ENCODE results near the gene DOCK4. TPM values are rescaled to one million over a fixed set of nuclear protein-coding genes. Genes with fewer than 3 reads are reported as not detected.

The DOCK4 gene
- total RNA-seq, 1 donor from 2014 or later, result 100 TPM

GRCh38 chr7:112071856-112072255 is 134.3 kb downstream of the DOCK4 start:
- Histone ChIP-seq H3K4me1 (peaks cover 4% of the 10 kb centered on the region), H3K27ac (no peak overlapping the region)
- intact Hi-C loops (cut with DNase I), result no loop called here

GRCh38 chr7:112070674-112071256 is 135.4 kb downstream of the DOCK4 start:
- ATAC-seq (no peak), DNase-seq (no peak)
- no peaks in the 10 kb centered on the region for H3K9me3 ChIP-seq
- peaks cover 4% of the 10 kb centered on the region for H3K4me1 ChIP-seq
- H3K27me3 ChIP-seq, result no peaks in the 10 kb centered on the region
- H3K36me3 ChIP-seq, result no peaks in the 10 kb centered on the region
- no peak for TF ChIP-seq CTCF (IDR thresholded peaks at IDR 0.05)
- intact Hi-C loops (cut with DNase I), result no loop called here
- no peak overlapping the region for H3K27ac ChIP-seq
- H3K4me3 ChIP-seq, result no peak overlapping the region

More at GRCh38 chr7:112071856-112072255, 134.3 kb downstream of the DOCK4 start:
- Histone ChIP-seq H3K36me3 (no peaks in the 10 kb centered on the region), H3K27me3 (no peaks in the 10 kb centered on the region), H3K4me3 (no peak overlapping the region), H3K9me3 (no peaks in the 10 kb centered on the region)
- no peak for TF ChIP-seq CTCF (IDR thresholded peaks at IDR 0.05)
- ATAC-seq (no peak), DNase-seq (no peak)

GRCh38 chr7:112069879-112070321 is 136.3 kb downstream of the DOCK4 start:
- ATAC-seq (no peak), DNase-seq (no peak)
- no peaks in the 10 kb centered on the region for H3K9me3 ChIP-seq
- no peaks in the 10 kb centered on the region for H3K27me3 ChIP-seq
- no peak overlapping the region for H3K27ac ChIP-seq
- no peak overlapping the region for H3K4me3 ChIP-seq
- intact Hi-C loops (cut with DNase I), result no loop called here
- H3K4me1 ChIP-seq, result peaks cover 4% of the 10 kb centered on the region
- H3K36me3 ChIP-seq, result no peaks in the 10 kb centered on the region
- no peak for TF ChIP-seq CTCF (IDR thresholded peaks at IDR 0.05)

GRCh38 chr7:112068967-112069366 is 137.2 kb downstream of the DOCK4 start:
- Histone ChIP-seq H3K27me3 (no peaks in the 10 kb centered on the region), H3K4me1 (peaks cover 4% of the 10 kb centered on the region), H3K27ac (no peak overlapping the region), H3K4me3 (no peak overlapping the region), H3K36me3 (no peaks in the 10 kb centered on the region), H3K9me3 (no peaks in the 10 kb centered on the region)
- intact Hi-C loops (cut with DNase I), result no loop called here
- ATAC-seq (no peak), DNase-seq (no peak)
- TF ChIP-seq CTCF (IDR thresholded peaks at IDR 0.05), result no peak

GRCh38 chr7:112067632-112068540 is 138.3 kb downstream of the DOCK4 start:
- Histone ChIP-seq H3K4me1 (peaks cover 4% of the 10 kb centered on the region), H3K9me3 (no peaks in the 10 kb centered on the region), H3K27ac (no peak overlapping the region), H3K36me3 (no peaks in the 10 kb centered on the region), H3K27me3 (no peaks in the 10 kb centered on the region), H3K4me3 (no peak overlapping the region)
- ATAC-seq (no peak), DNase-seq (no peak)
- intact Hi-C loops (cut with DNase I), result no loop called here
- no peak for TF ChIP-seq CTCF (IDR thresholded peaks at IDR 0.05)

All from upper lobe of right lung (tissue), 1 donor.